ENCODE results near the gene MBOAT1.

DNA sequence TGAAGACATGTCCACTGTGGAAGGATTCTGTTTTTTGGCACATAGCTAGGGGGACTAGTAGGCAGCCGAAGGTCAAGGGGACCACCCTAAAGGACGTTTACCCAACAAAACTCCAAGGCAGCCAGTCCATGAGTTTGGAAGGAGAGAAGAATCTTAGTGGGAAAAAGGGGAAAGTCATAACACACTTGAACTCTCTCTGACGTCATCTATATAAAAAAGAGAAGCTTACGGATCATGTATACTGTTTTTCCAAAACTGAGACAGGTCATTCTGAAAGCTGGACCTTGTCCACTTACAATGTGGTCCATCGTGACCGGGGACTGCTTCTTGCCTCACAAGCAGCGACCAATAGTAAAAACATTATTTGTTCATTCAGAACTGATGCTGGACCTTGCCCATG, 95.5 kb downstream of the MBOAT1 start:
- TF ChIP-seq, protein P1, sequence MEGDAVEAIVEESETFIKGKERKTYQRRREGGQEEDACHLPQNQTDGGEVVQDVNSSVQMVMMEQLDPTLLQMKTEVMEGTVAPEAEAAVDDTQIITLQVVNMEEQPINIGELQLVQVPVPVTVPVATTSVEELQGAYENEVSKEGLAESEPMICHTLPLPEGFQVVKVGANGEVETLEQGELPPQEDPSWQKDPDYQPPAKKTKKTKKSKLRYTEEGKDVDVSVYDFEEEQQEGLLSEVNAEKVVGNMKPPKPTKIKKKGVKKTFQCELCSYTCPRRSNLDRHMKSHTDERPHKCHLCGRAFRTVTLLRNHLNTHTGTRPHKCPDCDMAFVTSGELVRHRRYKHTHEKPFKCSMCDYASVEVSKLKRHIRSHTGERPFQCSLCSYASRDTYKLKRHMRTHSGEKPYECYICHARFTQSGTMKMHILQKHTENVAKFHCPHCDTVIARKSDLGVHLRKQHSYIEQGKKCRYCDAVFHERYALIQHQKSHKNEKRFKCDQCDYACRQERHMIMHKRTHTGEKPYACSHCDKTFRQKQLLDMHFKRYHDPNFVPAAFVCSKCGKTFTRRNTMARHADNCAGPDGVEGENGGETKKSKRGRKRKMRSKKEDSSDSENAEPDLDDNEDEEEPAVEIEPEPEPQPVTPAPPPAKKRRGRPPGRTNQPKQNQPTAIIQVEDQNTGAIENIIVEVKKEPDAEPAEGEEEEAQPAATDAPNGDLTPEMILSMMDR (IDR thresholded peaks at IDR 0.05) = no peak
- no peak for TF ChIP-seq POLR2A (IDR thresholded peaks at IDR 0.05)

All from Peyer's patch (tissue), 4 donors.